GM12873 (cell line): ENCODE results near the gene GABRR3.

ENCODE experiments used
- CTCF ChIP-seq: IDR thresholded peaks from 2 replicates; pipeline ENCODE4 v1.5.1; 2012; ENCODE audit warnings: low read depth, mild to moderate bottlenecking, moderate library complexity, low read length, control low read depth; ENCODE audit not compliant: insufficient read depth; ENCODE audit errors: missing control alignments

The GABRR3 gene

GRCh38 chr3:97954228-97954827 lies 80.8 kb downstream of the GABRR3 start:
- TF ChIP-seq CTCF: no peak

GRCh38 chr3:97952872-97953271 lies 82.2 kb downstream of the GABRR3 start:
- TF ChIP-seq CTCF: no peak

GRCh38 chr3:97952280-97952679 lies 82.8 kb downstream of the GABRR3 start:
- TF ChIP-seq CTCF: no peak

- TF ChIP-seq CTCF: no peak
These were observed 84.8 kb downstream of the GABRR3 start for GRCh38 chr3:97950360-97950759.

- no peak for TF ChIP-seq CTCF
These were observed 85.4 kb downstream of the GABRR3 start for GRCh38 chr3:97949743-97950142.

GRCh38 chr3:97949110-97949485 lies 86.0 kb downstream of the GABRR3 start:
- TF ChIP-seq CTCF: no peak

GRCh38 chr3:97948351-97949109 lies 86.6 kb downstream of the GABRR3 start:
- no peak for TF ChIP-seq CTCF
